A673 (cell line): ENCODE measurements around the gene FCRL1. TPM values are rescaled to one million over a fixed set of nuclear protein-coding genes. Genes with fewer than 3 reads are reported as not detected.

Source experiments
- BruUV-seq: library from RNA; stranded (reverse); fragments of 400-500 nt; replicated peaks from 2 replicates; lab custom pipeline; 2021; lab: Mats Ljungman, UMichigan
- CTCF ChIA-PET: fragments of 300-600 bp; sonication (Branson Sonifier 250); formaldehyde crosslinking; loops from one replicate; lab custom pipeline; 2022; ENCODE audit warnings: antibody characterized with exemption; lab: Charles Lee
- POLR2A ChIA-PET: fragments of 300-600 bp; sonication (Branson Sonifier 250); formaldehyde crosslinking; loops from one replicate; lab custom pipeline; 2022; ENCODE audit warnings: antibody characterized with exemption; ENCODE audit not compliant: low non-redundant PET; lab: Charles Lee
- DNase-seq: peaks from one replicate; pipeline ENCODE4 v3.0.0-alpha.2; 2015; ENCODE audit warnings: low spot score
- H3K27ac ChIP-seq: fragments of 200-600 bp; sonication (generic); 2 replicates; pipeline ENCODE4 v1.5.1; 2016; ENCODE audit warnings: mixed run types, low read depth, mild to moderate bottlenecking, mixed read lengths, antibody characterized with exemption, low read length; ENCODE audit not compliant: poor library complexity, severe bottlenecking
- H3K27me3 ChIP-seq: fragments of 200-600 bp; sonication (generic); replicated peaks from 2 replicates; pipeline ENCODE4 v1.6.1; 2017; ENCODE audit warnings: mixed run types, low read depth, mild to moderate bottlenecking, mixed read lengths, antibody characterized with exemption, low read length; ENCODE audit not compliant: insufficient read depth, poor library complexity
- H3K36me3 ChIP-seq: fragments of 200-600 bp; sonication (generic); 2 replicates; pipeline ENCODE4 v1.6.1; 2016; ENCODE audit warnings: mixed run types, mild to moderate bottlenecking, mixed read lengths, antibody characterized with exemption, low read length; ENCODE audit not compliant: insufficient read depth, poor library complexity, severe bottlenecking
- H3K4me1 ChIP-seq: fragments of 200-600 bp; sonication (generic); 2 replicates; pipeline ENCODE4 v1.6.1; 2017; ENCODE audit warnings: mixed run types, mild to moderate bottlenecking, mixed read lengths, antibody characterized with exemption, low read length; ENCODE audit not compliant: insufficient read depth, poor library complexity, severe bottlenecking
- H3K4me3 ChIP-seq: fragments of 200-600 bp; sonication (generic); 2 replicates; pipeline ENCODE4 v1.5.1; 2016; ENCODE audit warnings: low read depth, mixed run types, mild to moderate bottlenecking, mixed read lengths, low read length; ENCODE audit not compliant: poor library complexity, severe bottlenecking
- H3K9me3 ChIP-seq: fragments of 200-600 bp; sonication (generic); 2 replicates; pipeline ENCODE4 v1.6.1; 2016; ENCODE audit warnings: mixed run types, low read depth, mild to moderate bottlenecking, mixed read lengths, antibody characterized with exemption, low read length; ENCODE audit not compliant: poor library complexity, severe bottlenecking
- EZH2 ChIP-seq: fragments of 200-600 bp; sonication (generic); IDR thresholded peaks from 2 replicates; pipeline ENCODE4 v1.6.1; 2017; ENCODE audit warnings: borderline replicate concordance, low read depth, mild to moderate bottlenecking, mixed read lengths, antibody characterized with exemption, low read length; ENCODE audit not compliant: poor library complexity, severe bottlenecking
- intact Hi-C: fragments of 100-400 bp; cut with micrococcal nuclease; formaldehyde crosslinking; loops from one replicate; pipeline ENCODE4 v1.10.0; 2022; ENCODE audit not compliant: unreplicated experiment
- total RNA-seq: library from RNA; stranded (reverse); gene quantifications from 2 replicates; pipeline ENCODE4 v1.2.3, GENCODE V29; 2021
- TF ChIP-seq, protein P1 (sequence below): fragments of 300-800, 200-600 bp; sonication (generic); conservative IDR thresholded peaks from 2 replicates; pipeline ENCODE4 v1.5.1; 2017; ENCODE audit warnings: low read depth, mild to moderate bottlenecking, antibody characterized with exemption, low read length, moderate library complexity, mixed read lengths

FCRL1 gene
- total RNA-seq, 1 experiment from 2014 or later: not detected

DNA sequence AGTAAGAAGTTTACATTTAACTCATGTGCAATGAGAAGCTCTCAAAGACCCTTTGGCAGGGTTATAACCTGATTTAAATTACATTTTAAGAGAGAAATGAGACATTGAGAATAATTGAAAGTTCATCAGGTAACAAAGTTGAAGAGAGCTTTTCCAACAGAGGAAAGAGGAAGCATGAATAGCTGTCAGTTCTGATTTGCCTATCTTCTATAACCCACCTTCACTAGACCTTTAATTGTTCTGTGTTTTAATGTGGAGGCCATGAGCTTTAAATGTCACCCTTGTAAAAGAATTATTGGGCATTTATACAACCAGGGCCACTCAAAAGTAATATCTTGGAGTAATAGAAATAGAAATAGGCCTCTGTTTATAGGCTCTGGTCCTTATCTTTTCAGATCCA lies 9.3 kb upstream of the FCRL1 start:
- POLR2A ChIA-PET: no interaction called here
- no peak overlapping the region for H3K27ac ChIP-seq
- BruUV-seq: no TSS peak
- peaks cover 26% of the 10 kb centered on the region for H3K27me3 ChIP-seq
- intact Hi-C loops: no loop called here
- CTCF ChIA-PET: no interaction called here
- H3K4me1 ChIP-seq: no peaks in the 10 kb centered on the region
- no peak for TF ChIP-seq EZH2
- TF ChIP-seq, protein P1, sequence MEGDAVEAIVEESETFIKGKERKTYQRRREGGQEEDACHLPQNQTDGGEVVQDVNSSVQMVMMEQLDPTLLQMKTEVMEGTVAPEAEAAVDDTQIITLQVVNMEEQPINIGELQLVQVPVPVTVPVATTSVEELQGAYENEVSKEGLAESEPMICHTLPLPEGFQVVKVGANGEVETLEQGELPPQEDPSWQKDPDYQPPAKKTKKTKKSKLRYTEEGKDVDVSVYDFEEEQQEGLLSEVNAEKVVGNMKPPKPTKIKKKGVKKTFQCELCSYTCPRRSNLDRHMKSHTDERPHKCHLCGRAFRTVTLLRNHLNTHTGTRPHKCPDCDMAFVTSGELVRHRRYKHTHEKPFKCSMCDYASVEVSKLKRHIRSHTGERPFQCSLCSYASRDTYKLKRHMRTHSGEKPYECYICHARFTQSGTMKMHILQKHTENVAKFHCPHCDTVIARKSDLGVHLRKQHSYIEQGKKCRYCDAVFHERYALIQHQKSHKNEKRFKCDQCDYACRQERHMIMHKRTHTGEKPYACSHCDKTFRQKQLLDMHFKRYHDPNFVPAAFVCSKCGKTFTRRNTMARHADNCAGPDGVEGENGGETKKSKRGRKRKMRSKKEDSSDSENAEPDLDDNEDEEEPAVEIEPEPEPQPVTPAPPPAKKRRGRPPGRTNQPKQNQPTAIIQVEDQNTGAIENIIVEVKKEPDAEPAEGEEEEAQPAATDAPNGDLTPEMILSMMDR: no peak
- no peak overlapping the region for H3K4me3 ChIP-seq
- no peak for DNase-seq
- no peaks in the 10 kb centered on the region for H3K36me3 ChIP-seq
- no peaks in the 10 kb centered on the region for H3K9me3 ChIP-seq

GRCh38 chr1:157820299-157820698 lies 379 bp upstream of the FCRL1 start:
- Histone ChIP-seq H3K27ac (no peak overlapping the region), H3K36me3 (no peaks in the 10 kb centered on the region), H3K4me3 (no peak overlapping the region), H3K27me3 (peaks cover 47% of the 10 kb centered on the region), H3K4me1 (no peaks in the 10 kb centered on the region), H3K9me3 (no peaks in the 10 kb centered on the region)
- TF ChIP-seq EZH2: no peak
- TF ChIP-seq, protein P1: no peak
- ChIA-PET POLR2A (no interaction called here), CTCF (no interaction called here)
- BruUV-seq: no TSS peak
- intact Hi-C loops: no loop called here
- DNase-seq: no peak

- ChIA-PET CTCF (no interaction called here), POLR2A (interaction anchor here (0.5 kb wide), 1 partner anchor 36 kb away, joined by 3 read pairs; no protein-coding TSS in a partner anchor)
- Histone ChIP-seq H3K36me3 (no peaks in the 10 kb centered on the region), H3K27ac (no peak overlapping the region), H3K4me3 (no peak overlapping the region), H3K27me3 (peaks cover 39% of the 10 kb centered on the region), H3K4me1 (no peaks in the 10 kb centered on the region), H3K9me3 (no peaks in the 10 kb centered on the region)
- DNase-seq: no peak
- TF ChIP-seq EZH2: no peak
- TF ChIP-seq, protein P1: no peak
- BruUV-seq: no TSS peak
- intact Hi-C loops: no loop called here
Measured at GRCh38 chr1:157819215-157819614, 705 bp downstream of the FCRL1 start.
